Measurements from ENCODE around the gene VAV3. TPM values are rescaled to one million over a fixed set of nuclear protein-coding genes. Genes with fewer than 3 reads are reported as not detected.

Gene VAV3
- total and polyA plus RNA-seq, 9 of the 15 experiments (the other 6 are each of a cell fraction or from before 2014, with no cell fraction given), result not detected

DNA sequence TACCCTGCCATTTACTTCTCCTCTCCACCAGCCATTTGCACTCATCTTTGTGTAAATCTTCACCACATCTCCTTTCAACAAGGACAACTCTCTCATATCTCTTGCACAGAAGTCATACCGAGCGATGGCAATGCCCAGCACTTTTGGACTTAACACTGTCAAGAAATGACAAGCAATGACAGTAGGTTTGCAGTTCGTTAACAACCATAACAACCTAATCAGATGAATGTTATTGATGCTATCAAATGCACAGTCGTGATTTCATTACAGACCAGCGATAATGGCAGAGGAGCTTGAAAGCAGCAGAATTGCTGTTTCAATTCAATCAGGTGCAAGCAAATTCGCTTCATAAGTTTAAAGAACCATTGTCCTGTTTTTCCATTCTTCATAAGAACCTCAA is 390.9 kb downstream of the VAV3 start:
- Histone ChIP-seq H3K9me1 (ENCODE audit: control insufficient read depth, insufficient read depth, low read length) (no peaks in the 10 kb centered on the region), H3K27me3 (ENCODE audit: control insufficient read depth in 2 of 2, insufficient read depth in 2 of 2, low read length in 2 of 2) (no peaks in the 10 kb centered on the region), H3K4me1 (replicated peaks in 1 of 2; ENCODE audit: control insufficient read depth in 2 of 2, insufficient read depth in 2 of 2, low read length in 2 of 2) (no peaks in the 10 kb centered on the region), H3K36me3 (ENCODE audit: control insufficient read depth, insufficient read depth, low read length) (no peaks in the 10 kb centered on the region), H3K4me2 (ENCODE audit: insufficient read depth, low read length) (no peak overlapping the region), H4K20me1 (replicated peaks; ENCODE audit: control insufficient read depth, insufficient read depth, low read length) (no peaks in the 10 kb centered on the region), H3K9me3 (replicated peaks; ENCODE audit: control insufficient read depth, insufficient read depth, low read depth, low read length) (no peaks in the 10 kb centered on the region), H3K9ac (ENCODE audit: insufficient read depth in 1 of 2, low read depth in 2 of 2, low read length in 2 of 2) (no peak overlapping the region), H3K79me2 (ENCODE audit: control insufficient read depth, insufficient read depth, low read length) (no peaks in the 10 kb centered on the region), H2AFZ (ENCODE audit: low read depth, low read length) (no peak overlapping the region), H3K27ac (ENCODE audit: extremely low read depth, low read depth, low read length) (no peak overlapping the region), H3K4me3 (no peak overlapping the region)
- in situ Hi-C loops (cut with MboI), result no loop called here
- POLR2A ChIA-PET, result no interaction called here
- no TSS peak for BruUV-seq (replicated peaks)
- intact Hi-C loops (cut with micrococcal nuclease), result no loop called here
- CTCF ChIA-PET (ENCODE audit: low intra/inter-chr PET ratio), result no interaction called here
- ATAC-seq (no peak), FAIRE-seq (no peak), DNase-seq (ENCODE audit: extremely low read depth in 1 of 4, low spot score in 3 of 4) (no peak)
- 0% methylated on average over 6 of the region's 6 CpGs for WGBS (ENCODE audit: insufficient coverage, low coverage, missing lambda C conversion rate)
- TF ChIP-seq XRCC5 (IDR thresholded peaks at IDR 0.05; ENCODE audit: low read depth, low read length) (no peak), ZNF217 (CRISPR knock-in tag; IDR thresholded peaks at IDR 0.05) (no peak), ZSCAN29 (IDR thresholded peaks at IDR 0.05) (no peak), CEBPG (CRISPR knock-in tag; IDR thresholded peaks at IDR 0.05) (no peak), CEBPG (tag; conservative IDR thresholded peaks at IDR 0.05 in 1 of 2, IDR thresholded peaks at IDR 0.05 in 1 of 2) (no peak)
- TF ChIP-seq, protein P1, sequence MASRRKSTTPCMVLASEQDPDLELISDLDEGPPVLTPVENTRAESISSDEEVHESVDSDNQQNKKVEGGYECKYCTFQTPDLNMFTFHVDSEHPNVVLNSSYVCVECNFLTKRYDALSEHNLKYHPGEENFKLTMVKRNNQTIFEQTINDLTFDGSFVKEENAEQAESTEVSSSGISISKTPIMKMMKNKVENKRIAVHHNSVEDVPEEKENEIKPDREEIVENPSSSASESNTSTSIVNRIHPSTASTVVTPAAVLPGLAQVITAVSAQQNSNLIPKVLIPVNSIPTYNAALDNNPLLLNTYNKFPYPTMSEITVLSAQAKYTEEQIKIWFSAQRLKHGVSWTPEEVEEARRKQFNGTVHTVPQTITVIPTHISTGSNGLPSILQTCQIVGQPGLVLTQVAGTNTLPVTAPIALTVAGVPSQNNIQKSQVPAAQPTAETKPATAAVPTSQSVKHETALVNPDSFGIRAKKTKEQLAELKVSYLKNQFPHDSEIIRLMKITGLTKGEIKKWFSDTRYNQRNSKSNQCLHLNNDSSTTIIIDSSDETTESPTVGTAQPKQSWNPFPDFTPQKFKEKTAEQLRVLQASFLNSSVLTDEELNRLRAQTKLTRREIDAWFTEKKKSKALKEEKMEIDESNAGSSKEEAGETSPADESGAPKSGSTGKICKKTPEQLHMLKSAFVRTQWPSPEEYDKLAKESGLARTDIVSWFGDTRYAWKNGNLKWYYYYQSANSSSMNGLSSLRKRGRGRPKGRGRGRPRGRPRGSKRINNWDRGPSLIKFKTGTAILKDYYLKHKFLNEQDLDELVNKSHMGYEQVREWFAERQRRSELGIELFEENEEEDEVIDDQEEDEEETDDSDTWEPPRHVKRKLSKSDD (conservative IDR thresholded peaks at IDR 0.05; ENCODE audit: low read length), result no peak
- TF ChIP-seq, protein P2, sequence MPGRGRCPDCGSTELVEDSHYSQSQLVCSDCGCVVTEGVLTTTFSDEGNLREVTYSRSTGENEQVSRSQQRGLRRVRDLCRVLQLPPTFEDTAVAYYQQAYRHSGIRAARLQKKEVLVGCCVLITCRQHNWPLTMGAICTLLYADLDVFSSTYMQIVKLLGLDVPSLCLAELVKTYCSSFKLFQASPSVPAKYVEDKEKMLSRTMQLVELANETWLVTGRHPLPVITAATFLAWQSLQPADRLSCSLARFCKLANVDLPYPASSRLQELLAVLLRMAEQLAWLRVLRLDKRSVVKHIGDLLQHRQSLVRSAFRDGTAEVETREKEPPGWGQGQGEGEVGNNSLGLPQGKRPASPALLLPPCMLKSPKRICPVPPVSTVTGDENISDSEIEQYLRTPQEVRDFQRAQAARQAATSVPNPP (IDR thresholded peaks at IDR 0.05; ENCODE audit: borderline replicate concordance, insufficient read depth, insufficient read length), result no peak
